Measurements from ENCODE around the gene SNAPC3. TPM values are rescaled to one million over a fixed set of nuclear protein-coding genes. Genes with fewer than 3 reads are reported as not detected.
A peak's percentile ranks its signal among the peaks of the same experiment; 100 is the strongest.

The SNAPC3 gene
- total RNA-seq, 1 donor from 2014 or later, result 31.3 TPM

DNA sequence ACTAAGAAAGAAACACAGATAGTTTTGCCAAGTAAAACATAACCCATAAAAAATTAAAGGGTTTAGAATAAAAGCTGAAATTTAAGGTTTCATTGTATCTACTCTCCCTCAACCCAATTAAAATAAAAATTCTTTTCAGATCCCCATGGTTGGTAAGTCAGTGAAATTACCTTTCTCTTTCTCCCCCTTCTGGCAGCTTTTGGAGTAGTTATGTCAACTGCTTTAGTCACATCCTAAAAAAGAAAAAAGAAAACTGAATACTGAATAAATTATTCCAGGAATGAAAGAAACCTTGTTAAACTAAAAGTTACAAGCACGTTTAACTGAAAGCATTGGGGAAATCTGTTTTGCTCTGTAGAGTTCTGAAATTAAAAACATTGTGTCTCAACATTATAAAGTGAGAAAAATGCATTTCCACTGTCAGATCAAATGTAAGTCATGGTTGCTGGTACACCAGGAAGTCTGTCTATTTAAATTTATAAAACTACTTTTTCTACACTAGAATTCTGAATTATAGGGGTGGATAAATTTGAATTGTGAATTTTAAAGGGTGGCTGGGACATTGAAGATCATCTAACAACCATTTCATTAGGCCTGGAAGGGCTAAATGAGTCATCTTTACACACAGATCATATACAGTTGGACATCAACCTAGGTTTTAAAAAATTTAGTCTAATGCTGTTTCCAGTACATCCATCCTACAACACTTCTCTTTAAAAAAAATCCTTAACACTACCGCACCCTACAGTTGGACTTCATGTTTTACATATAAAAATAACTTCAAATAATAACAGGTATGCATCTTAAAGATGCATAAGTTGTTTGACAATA is 63.4 kb downstream of the SNAPC3 start:
- no peak overlapping the region for H3K27ac ChIP-seq
- H3K4me3 ChIP-seq, result no peak overlapping the region
- no peaks in the 10 kb centered on the region for H3K9me3 ChIP-seq
- DNase-seq (no peak), ATAC-seq (no peak)
- peaks cover 25% of the 10 kb centered on the region for H3K36me3 ChIP-seq
- peak; percentile 39 for TF ChIP-seq CTCF (IDR thresholded peaks at IDR 0.05)
- no peaks in the 10 kb centered on the region for H3K4me1 ChIP-seq
- intact Hi-C loops (cut with DNase I), result no loop called here
- no peaks in the 10 kb centered on the region for H3K27me3 ChIP-seq

DNA sequence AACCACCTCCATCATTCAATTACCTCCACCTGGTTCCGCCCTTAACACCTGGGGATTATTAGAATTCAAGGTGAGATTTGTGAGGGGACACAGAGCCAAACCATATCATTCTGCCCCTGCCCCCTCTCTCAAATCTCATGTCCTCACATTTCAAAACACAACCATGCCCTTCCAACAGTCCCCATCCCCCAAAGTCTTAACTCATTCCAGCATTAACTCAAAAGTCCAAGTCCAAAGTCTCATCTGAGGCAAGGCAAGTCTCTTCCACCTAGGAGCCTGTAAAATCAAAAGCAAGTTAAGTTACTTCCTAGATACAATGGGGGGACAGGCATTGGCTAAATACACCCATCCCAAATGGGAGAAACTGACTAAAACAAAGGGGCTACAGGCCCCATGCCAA is 69.3 kb downstream of the SNAPC3 start:
- Histone ChIP-seq H3K4me1 (no peaks in the 10 kb centered on the region), H3K27ac (no peak overlapping the region), H3K27me3 (no peaks in the 10 kb centered on the region), H3K4me3 (no peak overlapping the region), H3K9me3 (no peaks in the 10 kb centered on the region), H3K36me3 (peaks cover 3% of the 10 kb centered on the region)
- no peak for ATAC-seq
- intact Hi-C loops (cut with DNase I), result no loop called here
- TF ChIP-seq CTCF (IDR thresholded peaks at IDR 0.05), result no peak
- DNase-seq, result no peak

- no peak for DNase-seq
Observed at GRCh38 chr9:15492485-15493150, 69.9 kb downstream of the SNAPC3 start.

GRCh38 chr9:15498246-15498995 is 75.7 kb downstream of the SNAPC3 start:
- Histone ChIP-seq H3K4me3 (no peak overlapping the region), H3K27me3 (no peaks in the 10 kb centered on the region), H3K4me1 (no peaks in the 10 kb centered on the region), H3K27ac (no peak overlapping the region), H3K9me3 (no peaks in the 10 kb centered on the region), H3K36me3 (peaks cover 6% of the 10 kb centered on the region)
- no peak for DNase-seq
- TF ChIP-seq CTCF (IDR thresholded peaks at IDR 0.05), result no peak
- no peak for ATAC-seq
- intact Hi-C loops (cut with DNase I), result no loop called here

More at GRCh38 chr9:15492485-15493150, 69.9 kb downstream of the SNAPC3 start:
- H3K9me3 ChIP-seq, result no peaks in the 10 kb centered on the region
- ATAC-seq, result no peak
- H3K4me1 ChIP-seq, result no peaks in the 10 kb centered on the region
- no peak overlapping the region for H3K4me3 ChIP-seq
- intact Hi-C loops (cut with DNase I), result no loop called here
- H3K27ac ChIP-seq, result no peak overlapping the region
- H3K27me3 ChIP-seq, result no peaks in the 10 kb centered on the region
- no peak for TF ChIP-seq CTCF (IDR thresholded peaks at IDR 0.05)
- H3K36me3 ChIP-seq, result peaks cover 4% of the 10 kb centered on the region

GRCh38 chr9:15499139-15499538 is 76.5 kb downstream of the SNAPC3 start:
- intact Hi-C loops (cut with DNase I), result no loop called here
- ATAC-seq, result no peak
- H3K27me3 ChIP-seq, result no peaks in the 10 kb centered on the region

More at GRCh38 chr9:15499139-15499538, 76.5 kb downstream of the SNAPC3 start:
- no peak for TF ChIP-seq CTCF (IDR thresholded peaks at IDR 0.05)
- DNase-seq, result no peak
- Histone ChIP-seq H3K4me3 (no peak overlapping the region), H3K27ac (no peak overlapping the region), H3K9me3 (no peaks in the 10 kb centered on the region), H3K36me3 (peaks cover 7% of the 10 kb centered on the region), H3K4me1 (no peaks in the 10 kb centered on the region)

All from upper lobe of right lung (tissue), 1 donor.